NCI-H2107 (cell line): ENCODE data around the gene ZNF385A.

Experiments
- DNase-seq: peaks from one replicate; lab custom pipeline; 2025; lab: John Stamatoyannopoulos, UW

ZNF385A gene

GRCh38 chr12:54373649-54374561 lies 10.6 kb downstream of the ZNF385A start:
- DNase-seq = no peak

GRCh38 chr12:54372113-54372806 lies 12.3 kb downstream of the ZNF385A start:
- no peak for DNase-seq

- DNase-seq = no peak
Observed at GRCh38 chr12:54371328-54372112, 13.0 kb downstream of the ZNF385A start.

GRCh38 chr12:54370171-54370730 lies 14.3 kb downstream of the ZNF385A start:
- DNase-seq = no peak

- DNase-seq = no peak
Observed at GRCh38 chr12:54369597-54370131, 14.9 kb downstream of the ZNF385A start.

- peak; percentile 91 for DNase-seq
Observed at GRCh38 chr12:54368709-54369596, 15.6 kb downstream of the ZNF385A start.

- no peak for DNase-seq
Observed at GRCh38 chr12:54368025-54368708, 16.4 kb downstream of the ZNF385A start.

GRCh38 chr12:54364413-54364812 lies 20.1 kb downstream of the ZNF385A start, which contains the start of gene GPR84:
GPR84 (minus strand) TSS chr12:54364486; CDS start chr12:54363851, 635 bp downstream.
- DNase-seq = no peak

- DNase-seq = no peak
Observed at GRCh38 chr12:54363618-54364017, 20.9 kb downstream of the ZNF385A start.

GRCh38 chr12:54363047-54363446 lies 21.5 kb downstream of the ZNF385A start:
- DNase-seq = no peak

GRCh38 chr12:54360717-54361456 lies 23.6 kb downstream of the ZNF385A start:
- peak; percentile 71 for DNase-seq

- no peak for DNase-seq
Observed at GRCh38 chr12:54359762-54360351, 24.7 kb downstream of the ZNF385A start.

- DNase-seq = peak; percentile 99
Observed at GRCh38 chr12:54358945-54359761, 25.4 kb downstream of the ZNF385A start.

- no peak for DNase-seq
Observed at GRCh38 chr12:54358191-54358944, 26.2 kb downstream of the ZNF385A start.

GRCh38 chr12:54357506-54358190 lies 26.9 kb downstream of the ZNF385A start:
- no peak for DNase-seq

GRCh38 chr12:54356951-54357356 lies 27.6 kb downstream of the ZNF385A start:
- no peak for DNase-seq

- DNase-seq = no peak
Observed at GRCh38 chr12:54356228-54356627, 28.3 kb downstream of the ZNF385A start.
